OCI-LY7 (cell line): ENCODE results near the gene CD74. TPM values are rescaled to one million over a fixed set of nuclear protein-coding genes. Genes with fewer than 3 reads are reported as not detected.

Experiments used
- BruUV-seq: library from RNA; stranded (reverse); fragments of 400-500 nt; replicated peaks from 2 replicates; lab custom pipeline; 2021; lab: Mats Ljungman, UMichigan
- CTCF ChIA-PET: fragments of 300-600 bp; sonication (Branson Sonifier 250); formaldehyde crosslinking; loops from one replicate; lab custom pipeline; 2022; ENCODE audit warnings: antibody characterized with exemption; ENCODE audit not compliant: unreplicated experiment; lab: Charles Lee
- POLR2A ChIA-PET: fragments of 300-600 bp; sonication (Branson Sonifier 250); formaldehyde crosslinking; loops from one replicate; lab custom pipeline; 2022; ENCODE audit warnings: antibody characterized with exemption; lab: Charles Lee
- DNase-seq: peaks from one replicate; pipeline ENCODE4 v3.0.0-alpha.2; 2015; ENCODE audit warnings: low spot score
- H2AFZ ChIP-seq: fragments of 200-600 bp; sonication (generic), shearing (Covaris generic); 2 replicates; pipeline ENCODE4 v1.6.1; 2014; ENCODE audit warnings: mild to moderate bottlenecking, antibody characterized with exemption, low read length, moderate library complexity
- H3K27ac ChIP-seq: fragments of 200-600 bp; sonication (generic); 2 replicates; pipeline ENCODE4 v1.5.1; 2014; ENCODE audit warnings: mixed run types, low read depth, mild to moderate bottlenecking, moderate library complexity, low read length, inconsistent platforms; ENCODE audit not compliant: poor library complexity, severe bottlenecking
- H3K36me3 ChIP-seq: fragments of 200-600 bp; sonication (generic); 2 replicates; pipeline ENCODE4 v1.6.1; 2014; ENCODE audit warnings: mild to moderate bottlenecking, antibody characterized with exemption, low read length, moderate library complexity, mixed read lengths; ENCODE audit not compliant: insufficient read depth
- H3K4me1 ChIP-seq: fragments of 200-600 bp; sonication (generic); 2 replicates; pipeline ENCODE4 v1.5.1; 2014; ENCODE audit warnings: mild to moderate bottlenecking, low read length; ENCODE audit not compliant: insufficient read depth, poor library complexity, severe bottlenecking
- H3K4me2 ChIP-seq: fragments of 200-600 bp; sonication (generic); 2 replicates; pipeline ENCODE4 v1.6.1; 2014; ENCODE audit warnings: mild to moderate bottlenecking, low read length
- H3K4me3 ChIP-seq: fragments of 200-600 bp; sonication (generic); 2 replicates; pipeline ENCODE4 v1.5.1; 2014; ENCODE audit warnings: mild to moderate bottlenecking, low read depth, low read length; ENCODE audit not compliant: poor library complexity, severe bottlenecking
- H3K79me2 ChIP-seq: fragments of 200-600 bp; sonication (generic); 2 replicates; pipeline ENCODE4 v1.6.1; 2016; ENCODE audit warnings: low read depth, mild to moderate bottlenecking, low read length, moderate library complexity, mixed read lengths; ENCODE audit not compliant: insufficient read depth
- H3K9me2 ChIP-seq: fragments of 200-600 bp; sonication (generic); 2 replicates; pipeline ENCODE4 v1.6.1; 2016; ENCODE audit warnings: mild to moderate bottlenecking, low read length, mixed read lengths; ENCODE audit not compliant: insufficient read depth
- H3K9me3 ChIP-seq: fragments of 200-600 bp; sonication (generic); 2 replicates; pipeline ENCODE4 v1.6.1; 2014; ENCODE audit warnings: mild to moderate bottlenecking, mixed run types, low read length, mixed read lengths
- H4K20me1 ChIP-seq: fragments of 200-600 bp; sonication (generic); 2 replicates; pipeline ENCODE4 v1.6.1; 2014; ENCODE audit warnings: mild to moderate bottlenecking, antibody characterized with exemption, low read length, moderate library complexity, mixed read lengths; ENCODE audit not compliant: insufficient read depth
- CTCF ChIP-seq: fragments of 200-600 bp; sonication (generic); conservative IDR thresholded peaks from 2 replicates; pipeline ENCODE4 v1.5.1; 2014; ENCODE audit warnings: mild to moderate bottlenecking, antibody characterized with exemption, low read length, moderate library complexity, mixed read lengths
- EZH2phosphoT487 ChIP-seq: fragments of 200-600 bp; sonication (generic); IDR thresholded peaks from 2 replicates; pipeline ENCODE4 v1.6.1; 2018; ENCODE audit warnings: low read depth, borderline replicate concordance, mild to moderate bottlenecking, mixed run types, antibody characterized with exemption, low read length, moderate library complexity, mixed read lengths
- intact Hi-C: fragments of 100-400 bp; cut with micrococcal nuclease; formaldehyde crosslinking; loops from one replicate; pipeline ENCODE4 v1.10.0; 2022; ENCODE audit not compliant: unreplicated experiment
- total RNA-seq, 2 experiments: library from RNA; depleted of rRNA in 1 of 2; stranded (reverse); fragments of >200 nt in 1 of 2; shearing (Covaris generic) in 1 of 2; gene quantifications; 2 replicates each; pipeline ENCODE4 v1.2.3, GENCODE V29; 2014 to 2022

The CD74 gene
- total RNA-seq, 2 experiments from 2014 or later, result 1,759 to 3,686 TPM

DNA sequence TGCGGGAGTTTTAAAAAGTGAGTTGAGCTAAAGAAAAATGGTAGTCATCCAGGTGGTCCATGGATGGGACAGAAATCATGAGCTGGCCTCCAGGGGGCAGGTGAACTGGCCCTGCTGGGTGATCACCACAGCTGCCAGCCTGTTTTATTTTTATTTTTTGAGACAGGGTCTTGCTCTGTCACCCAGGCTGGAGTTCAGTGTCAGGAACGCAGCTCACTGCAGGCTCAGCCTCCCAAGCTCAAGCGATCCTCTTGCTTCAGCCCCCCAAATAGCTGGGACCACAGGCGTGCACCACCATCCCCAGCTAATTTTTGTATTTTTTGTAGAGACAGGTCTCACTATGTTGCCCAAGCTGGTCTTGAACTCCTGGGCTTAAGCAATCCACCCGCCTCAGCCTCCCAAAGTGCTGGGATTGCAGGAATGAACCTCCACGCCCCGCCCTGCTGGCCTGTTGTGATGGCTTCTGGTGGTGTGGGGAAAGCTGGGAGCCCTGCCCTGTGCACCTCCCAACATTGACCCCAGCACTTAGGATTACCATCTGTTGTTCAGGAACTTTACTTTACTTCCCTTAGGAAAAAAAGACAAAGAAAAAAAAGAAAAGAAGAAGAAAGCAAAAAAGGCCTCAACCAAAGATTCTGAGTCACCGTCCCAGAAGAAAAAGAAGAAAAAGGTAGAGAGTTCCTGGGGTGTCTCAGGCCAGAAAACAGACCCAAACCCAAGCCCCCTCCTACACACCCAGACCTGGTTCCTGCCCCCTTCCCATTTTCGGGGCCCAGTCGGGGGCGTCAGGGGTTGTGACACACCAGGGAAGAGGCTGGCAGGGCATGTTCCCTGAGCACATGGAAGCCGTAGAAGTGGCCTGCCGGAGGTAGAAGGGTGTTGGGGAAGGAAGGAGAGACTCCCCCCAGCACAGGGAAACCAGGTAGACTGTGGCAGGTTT, 14.7 kb downstream of the CD74 start:
- TF ChIP-seq EZH2phosphoT487 (no peak), CTCF (peak; percentile 42; the same call in 1 of the 2 replicates)
- Histone ChIP-seq H3K9me2 (no peaks in the 10 kb centered on the region), H4K20me1 (no peaks in the 10 kb centered on the region; the same call in 1 of the 2 replicates), H2AFZ (no peak overlapping the region), H3K27ac (peak overlapping the region; percentile 34), H3K36me3 (peaks cover 98% of the 10 kb centered on the region), H3K4me3 (no peak overlapping the region), H3K4me1 (peaks cover 29% of the 10 kb centered on the region), H3K79me2 (no peaks in the 10 kb centered on the region), H3K4me2 (no peak overlapping the region), H3K9me3 (no peaks in the 10 kb centered on the region)
- BruUV-seq, result no TSS peak
- ChIA-PET CTCF (interaction anchor here (0.9 to 3.4 kb wide), 9 partner anchors 13 to 59 kb away, joined by 3 to 20 read pairs (median 5); partner anchors contain the start of gene RPS14), POLR2A (interaction anchor here (0.7 to 4.8 kb wide), 4 partner anchors 12 to 38 kb away, joined by 3 to 33 read pairs (median 3); no protein-coding TSS in a partner anchor)
- no peak for DNase-seq
- intact Hi-C loops, result loop anchor here (1.0 kb wide), 1 partner anchor 38 kb away; no protein-coding TSS in a partner anchor

GRCh38 chr5:150397146-150397781, 15.4 kb downstream of the CD74 start:
- no peaks in the 10 kb centered on the region for H3K79me2 ChIP-seq
- H3K4me3 ChIP-seq, result no peak overlapping the region
- no peaks in the 10 kb centered on the region for H3K9me2 ChIP-seq
- TF ChIP-seq EZH2phosphoT487, result no peak
- TF ChIP-seq CTCF, result no peak; the same call in 1 of the 2 replicates
- H3K4me1 ChIP-seq, result peaks cover 26% of the 10 kb centered on the region
- intact Hi-C loops, result no loop called here
- no peak overlapping the region for H2AFZ ChIP-seq
- ChIA-PET POLR2A (interaction anchor here (0.7 to 4.8 kb wide), 4 partner anchors 13 to 39 kb away, joined by 3 to 33 read pairs (median 4); no protein-coding TSS in a partner anchor), CTCF (interaction anchor here (0.5 to 3.4 kb wide), 4 partner anchors 14 to 55 kb away, joined by 4 to 20 read pairs (median 6); no protein-coding TSS in a partner anchor)
- no peaks in the 10 kb centered on the region for H4K20me1 ChIP-seq
- no peaks in the 10 kb centered on the region for H3K9me3 ChIP-seq
- DNase-seq, result no peak
- peaks cover 98% of the 10 kb centered on the region for H3K36me3 ChIP-seq
- no peak overlapping the region for H3K27ac ChIP-seq
- H3K4me2 ChIP-seq, result no peak overlapping the region
- no TSS peak for BruUV-seq
